Measurements from ENCODE around the gene HSPG2.
A peak's percentile ranks its signal among the peaks of the same experiment; 100 is the strongest.
"Not testable (repeated sequence)": the region's sequence is repeated elsewhere in the genome, so short reads cannot be mapped to it uniquely, and the experiment has no call there.

Gene HSPG2

GRCh38 chr1:21931171-21932093 is 5.7 kb downstream of the HSPG2 start:
- DNase-seq = peak; percentile 90

GRCh38 chr1:21930629-21931170 is 6.4 kb downstream of the HSPG2 start:
- DNase-seq = no peak

DNA sequence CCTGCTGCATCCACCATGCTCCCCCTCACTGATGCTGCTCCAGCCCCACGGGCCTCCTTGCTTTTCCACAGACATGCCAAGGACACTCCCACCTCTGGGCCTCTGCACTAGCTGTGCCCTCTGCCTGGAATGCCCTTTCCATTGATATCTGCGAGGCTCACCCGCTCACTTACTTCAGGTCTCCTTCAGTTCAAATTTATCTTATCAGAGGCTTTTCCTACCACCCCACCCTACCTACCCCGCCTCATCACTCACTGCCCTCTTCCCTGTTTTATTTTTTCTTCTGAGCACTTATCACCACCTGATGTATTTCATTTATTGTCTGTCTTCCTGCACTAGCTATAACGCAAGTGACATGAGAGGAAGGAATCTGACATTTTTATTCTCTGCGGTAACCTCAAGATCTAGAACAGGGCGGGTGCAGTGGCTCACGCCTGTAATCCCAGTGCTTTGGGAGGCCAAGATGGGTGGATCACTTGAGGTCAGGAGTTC is 7.0 kb downstream of the HSPG2 start:
- no peak for DNase-seq

GRCh38 chr1:21927533-21928237 is 9.4 kb downstream of the HSPG2 start:
- DNase-seq = peak; percentile 35

DNA sequence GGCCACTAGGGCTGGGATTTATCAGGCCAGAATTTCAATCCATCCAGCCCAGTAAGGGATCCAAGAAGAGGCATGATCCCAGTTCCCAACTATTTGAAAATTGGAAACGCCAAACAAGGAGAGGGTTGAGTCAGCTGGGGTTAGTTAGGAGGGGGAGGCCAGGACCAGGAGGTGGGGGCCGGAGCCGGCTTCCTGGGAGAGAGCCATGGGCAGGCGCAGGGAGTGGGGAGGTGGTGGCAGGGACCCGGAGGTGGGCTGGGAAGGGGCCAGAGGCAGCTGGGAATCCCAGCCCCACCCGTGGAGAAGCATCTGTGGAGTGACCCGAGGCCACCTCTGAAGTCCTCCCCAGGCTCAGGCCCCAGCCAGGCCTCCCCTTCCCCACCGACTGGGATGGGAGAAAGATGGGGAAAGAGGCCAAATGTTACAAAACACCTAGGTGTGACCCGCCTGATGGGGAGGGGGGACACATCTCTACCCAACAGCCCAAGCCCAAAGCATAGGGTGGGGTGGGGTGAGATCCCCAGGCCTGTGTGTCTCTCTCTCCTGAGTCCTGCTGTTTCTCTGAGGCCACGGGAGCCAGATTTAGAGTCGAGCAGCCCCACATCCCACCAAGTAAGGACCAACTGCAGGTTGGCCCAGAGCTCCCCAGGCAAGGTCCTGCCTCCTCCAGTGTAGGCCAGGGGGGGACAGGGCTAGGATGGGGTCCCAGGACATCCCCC is 10.1 kb downstream of the HSPG2 start:
- DNase-seq = peak; percentile 94

DNA sequence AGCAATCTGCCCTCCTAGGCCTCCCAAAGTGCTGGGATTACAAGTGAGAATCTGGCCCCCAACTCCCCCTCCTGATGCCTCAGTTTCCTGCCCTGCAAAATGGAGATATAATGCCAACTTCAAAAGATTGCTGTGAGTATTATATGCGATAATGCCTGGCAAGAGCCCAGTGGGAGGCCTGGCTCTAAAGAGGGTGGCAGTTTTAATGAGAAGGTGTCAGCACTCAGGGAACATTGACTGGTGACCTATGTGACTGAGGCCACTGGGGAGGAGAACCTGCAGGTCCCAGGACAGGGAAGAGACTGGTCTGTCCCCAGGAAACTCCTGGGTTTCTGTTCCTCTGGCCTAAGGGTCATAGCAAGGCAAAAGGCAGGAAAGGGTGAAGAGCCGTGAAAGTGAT is 11.0 kb downstream of the HSPG2 start:
- no peak for DNase-seq

GRCh38 chr1:21925334-21925940 is 11.7 kb downstream of the HSPG2 start:
- no peak for DNase-seq

DNA sequence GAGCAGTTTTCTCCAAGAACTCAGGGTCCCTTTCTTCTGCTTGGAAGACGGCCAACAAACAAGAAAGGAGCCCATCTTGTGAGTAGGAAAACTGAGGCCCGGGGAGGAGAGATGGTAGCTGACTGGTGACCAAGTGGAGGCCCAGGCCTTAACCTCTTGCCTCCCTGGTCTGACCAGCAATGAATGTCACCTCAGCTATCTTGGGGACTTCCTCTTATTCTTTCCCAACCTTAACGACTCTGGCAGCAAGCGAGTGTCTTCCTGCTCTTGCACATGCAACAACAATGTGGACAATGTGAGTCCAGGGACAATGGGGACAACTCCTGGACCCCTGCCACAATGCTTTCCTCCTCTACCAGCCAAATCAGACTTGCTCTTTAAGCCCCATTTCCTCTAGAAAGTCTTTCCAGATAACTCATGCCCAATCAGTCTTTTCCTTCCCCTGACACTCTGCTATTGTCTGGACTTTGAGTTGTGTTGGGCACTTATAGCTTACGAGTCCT is 12.6 kb downstream of the HSPG2 start:
- DNase-seq = no peak

DNA sequence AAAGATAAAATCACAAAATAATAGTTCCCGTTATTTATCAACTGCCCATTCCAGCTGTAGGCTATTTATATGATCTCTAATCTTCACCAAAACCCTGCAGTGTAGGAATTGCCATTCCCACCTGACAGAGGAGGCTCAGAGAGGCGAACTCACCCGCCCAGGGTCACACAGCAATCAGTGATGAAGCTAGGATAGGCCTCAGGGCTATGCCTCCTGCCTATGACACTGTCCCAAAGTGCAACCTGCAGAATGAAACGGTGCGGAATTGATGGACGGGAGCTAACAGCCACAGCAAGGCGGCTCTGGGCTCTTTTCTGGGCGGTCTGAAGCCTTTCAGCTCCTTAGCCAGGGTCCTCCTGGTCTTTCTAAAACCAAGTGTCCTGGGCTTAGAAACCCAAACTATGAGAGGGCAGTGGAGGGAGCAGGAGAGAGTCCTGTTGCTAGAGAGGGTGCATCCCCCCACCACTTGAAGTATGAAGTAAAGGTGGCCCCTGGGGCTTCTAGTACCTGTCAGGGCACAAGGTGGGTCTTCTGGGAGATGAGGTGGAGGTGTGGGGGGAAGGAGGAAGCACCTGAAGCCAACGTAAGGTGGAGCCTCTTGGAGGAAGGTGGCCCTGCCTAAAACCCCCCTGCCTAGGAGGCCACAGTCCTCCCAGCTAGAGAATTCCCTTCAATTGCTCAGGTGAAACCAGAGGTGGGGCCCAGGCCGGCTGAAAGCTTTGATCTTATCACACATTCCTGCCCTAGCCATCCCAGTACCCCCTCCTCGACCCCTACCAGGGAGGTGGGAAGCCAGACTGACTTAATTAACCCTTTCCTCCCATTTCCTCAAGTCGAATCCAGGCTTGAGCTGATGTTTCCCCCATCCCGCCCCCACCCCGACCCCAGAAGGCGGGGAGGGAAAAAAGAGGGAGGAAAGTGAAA is 14.8 kb downstream of the HSPG2 start:
- DNase-seq = no peak

GRCh38 chr1:21921100-21921875 is 15.8 kb downstream of the HSPG2 start:
- DNase-seq = no peak

DNA sequence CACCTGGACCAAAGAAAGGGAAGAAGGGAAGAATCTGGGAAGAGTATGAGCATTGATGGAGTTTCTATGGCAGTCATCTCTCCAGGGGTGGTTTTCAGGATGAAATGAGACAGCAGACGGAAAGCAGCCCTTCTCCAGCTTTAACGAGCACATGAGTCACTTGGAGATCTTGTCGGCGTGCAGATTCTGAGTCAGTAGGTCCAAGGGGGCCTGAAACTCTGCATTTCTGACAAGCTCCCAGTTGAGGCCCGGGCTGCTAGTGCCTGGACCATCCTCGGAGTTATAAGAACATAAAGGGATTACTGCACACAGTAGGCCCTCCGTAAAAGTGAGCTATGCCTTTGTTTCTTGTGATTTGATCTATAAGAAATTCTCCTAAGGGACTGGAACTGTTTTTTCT is 17.6 kb downstream of the HSPG2 start:
- DNase-seq = peak; percentile 78

GRCh38 chr1:21917239-21917631 is 19.9 kb downstream of the HSPG2 start:
- DNase-seq = not testable (repeated sequence)

GRCh38 chr1:21916447-21917238 is 20.5 kb downstream of the HSPG2 start:
- DNase-seq = no peak

DNA sequence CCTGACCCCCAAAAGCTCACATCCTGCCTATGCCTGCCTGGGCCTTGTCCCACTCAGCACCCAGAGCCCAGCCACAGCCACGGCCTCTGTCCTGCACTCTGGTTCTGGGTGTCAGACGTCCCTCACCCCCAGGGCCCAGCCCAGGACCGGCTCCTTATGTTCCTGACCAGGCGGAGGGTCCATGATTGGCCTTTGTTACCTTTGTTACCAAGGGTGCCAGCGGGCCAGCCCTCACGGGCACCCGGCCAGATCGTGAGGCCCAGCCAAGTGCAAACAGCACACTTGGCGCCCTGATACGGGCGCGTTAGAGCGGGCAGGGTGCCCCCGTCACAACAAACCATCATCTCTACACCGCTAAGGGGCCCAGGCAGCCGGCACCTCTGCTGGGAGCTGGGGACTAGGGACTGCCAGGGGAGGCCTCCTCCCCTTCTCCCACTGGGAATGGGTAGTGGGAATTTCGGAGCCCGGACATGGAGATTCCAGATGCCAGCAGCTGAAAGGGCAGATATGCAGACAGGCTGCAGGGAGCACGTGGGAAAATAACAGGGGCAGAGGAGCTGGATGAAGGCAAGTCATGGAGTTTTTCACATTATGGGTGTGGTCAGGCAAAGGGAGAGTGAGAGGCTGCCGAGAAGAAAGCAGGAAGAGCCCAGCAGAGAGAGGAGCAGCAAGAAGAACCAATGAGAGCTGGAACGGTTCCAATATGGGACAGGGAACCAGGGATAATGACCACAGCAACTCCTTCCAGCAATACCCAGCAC is 22.1 kb downstream of the HSPG2 start:
- no peak for DNase-seq

DNA sequence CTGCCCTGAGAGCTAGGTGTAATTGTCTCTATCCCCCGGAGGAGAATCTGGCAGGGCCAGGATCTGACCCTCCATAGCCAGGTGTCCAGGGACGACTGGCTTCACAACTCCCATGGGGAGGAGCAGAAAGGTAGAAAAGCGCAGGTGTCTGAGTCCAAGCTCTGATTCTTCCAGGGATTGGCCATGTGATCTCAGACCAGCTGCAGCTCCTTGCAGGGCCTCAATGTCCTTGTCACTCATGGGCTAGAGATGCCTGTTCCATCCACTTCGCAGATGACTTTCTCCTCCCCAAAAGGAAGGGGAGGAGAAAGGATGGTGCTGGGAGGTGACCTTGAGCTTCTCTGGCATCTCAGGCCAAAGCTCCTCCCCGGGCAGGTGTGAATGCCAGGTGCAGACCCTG is 22.7 kb downstream of the HSPG2 start:
- no peak for DNase-seq

GRCh38 chr1:21913763-21914162 is 23.3 kb downstream of the HSPG2 start:
- no peak for DNase-seq

DNA sequence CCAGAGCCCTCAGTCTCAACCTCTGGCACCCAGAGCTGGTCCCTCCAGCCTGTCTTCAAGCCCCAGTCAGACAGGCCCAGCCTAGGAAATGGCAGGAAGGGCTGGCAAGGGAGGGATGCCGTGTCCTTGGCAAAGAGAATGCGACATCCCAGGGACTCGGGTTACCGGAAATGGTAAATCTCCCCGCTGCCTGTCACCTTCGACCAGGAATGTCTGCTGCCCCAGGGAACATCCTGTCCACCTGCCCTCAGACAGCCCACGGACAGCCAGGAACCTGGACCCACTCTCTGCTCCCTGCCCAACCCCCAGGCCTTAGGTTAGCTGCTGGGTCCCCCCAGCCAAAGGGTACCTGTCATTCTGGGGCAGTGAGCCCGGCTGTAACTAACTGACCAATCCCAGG is 23.9 kb downstream of the HSPG2 start:
- no peak for DNase-seq

GRCh38 chr1:21912038-21912758 is 24.9 kb downstream of the HSPG2 start:
- no peak for DNase-seq
